ENCODE measurements around the gene HNRNPUL1. TPM values are rescaled to one million over a fixed set of nuclear protein-coding genes. Genes with fewer than 3 reads are reported as not detected.

Gene HNRNPUL1
- total and polyA plus RNA-seq, 3 donors from 2014 or later = 192 to 230 (median 197) TPM

- no peaks in the 10 kb centered on the region for H3K9me3 ChIP-seq
- peaks cover 48% of the 10 kb centered on the region for H3K4me1 ChIP-seq
- 88 to 89% methylated on average over 3 to 4 of the region's 4 CpGs for WGBS, 2 donors
- no peak for DNase-seq
- intact Hi-C loops (cut with DNase I; ENCODE audit: low total_unique reads) = no loop called here
- TF ChIP-seq POLR2A (IDR thresholded peaks at IDR 0.05) (no peak), CTCF (IDR thresholded peaks at IDR 0.05) (no peak)
- H3K27me3 ChIP-seq = no peaks in the 10 kb centered on the region
- no peak overlapping the region for H3K4me3 ChIP-seq
- no peaks in the 10 kb centered on the region for H3K36me3 ChIP-seq (ENCODE audit: low read depth, missing control alignments)
- no peak overlapping the region for H3K27ac ChIP-seq
Observed at GRCh38 chr19:41320568-41320967, 56.4 kb downstream of the HNRNPUL1 start.

GRCh38 chr19:41321204-41321599 lies 57.0 kb downstream of the HNRNPUL1 start:
- TF ChIP-seq POLR2A (IDR thresholded peaks at IDR 0.05) (no peak), CTCF (IDR thresholded peaks at IDR 0.05) (no peak)
- WGBS, 2 donors = 84 to 90% methylated on average over 5 to 7 of the region's 7 CpGs
- Histone ChIP-seq H3K36me3 (ENCODE audit: low read depth, missing control alignments) (no peaks in the 10 kb centered on the region), H3K27me3 (no peaks in the 10 kb centered on the region), H3K27ac (peak overlapping the region; percentile 84 to 88), H3K4me1 (peaks cover 55% of the 10 kb centered on the region), H3K9me3 (no peaks in the 10 kb centered on the region), H3K4me3 (no peak overlapping the region)
- intact Hi-C loops (cut with DNase I; ENCODE audit: low total_unique reads) = no loop called here
- no peak for DNase-seq

- peaks cover 57% of the 10 kb centered on the region for H3K4me1 ChIP-seq
- intact Hi-C loops (cut with DNase I; ENCODE audit: low total_unique reads) = no loop called here
Observed at GRCh38 chr19:41321600-41322270, 57.6 kb downstream of the HNRNPUL1 start.

GRCh38 chr19:41322451-41322850 lies 58.3 kb downstream of the HNRNPUL1 start:
- Histone ChIP-seq H3K9me3 (no peaks in the 10 kb centered on the region), H3K27ac (peak overlapping the region; percentile 84 to 88), H3K36me3 (ENCODE audit: low read depth, missing control alignments) (no peaks in the 10 kb centered on the region), H3K4me3 (no peak overlapping the region), H3K27me3 (no peaks in the 10 kb centered on the region), H3K4me1 (peaks cover 57% of the 10 kb centered on the region)
- DNase-seq = no peak
- 83% methylated on average over 8 to 11 of the region's 11 CpGs for WGBS, 2 donors
- intact Hi-C loops (cut with DNase I; ENCODE audit: low total_unique reads) = no loop called here
- TF ChIP-seq CTCF (IDR thresholded peaks at IDR 0.05) = no peak
- TF ChIP-seq POLR2A (IDR thresholded peaks at IDR 0.05) = no peak

More at GRCh38 chr19:41321600-41322270, 57.6 kb downstream of the HNRNPUL1 start:
- Histone ChIP-seq H3K9me3 (no peaks in the 10 kb centered on the region), H3K4me3 (no peak overlapping the region), H3K36me3 (ENCODE audit: low read depth, missing control alignments) (no peaks in the 10 kb centered on the region), H3K27me3 (no peaks in the 10 kb centered on the region), H3K27ac (peak overlapping the region; percentile 84 to 88)
- WGBS, 2 donors = 58 to 61% methylated on average over 10 of the region's 10 CpGs
- TF ChIP-seq POLR2A (IDR thresholded peaks at IDR 0.05) (no peak), CTCF (IDR thresholded peaks at IDR 0.05) (peak; percentile 43 to 68 (median 61))
- peak; percentile 60 for DNase-seq

GRCh38 chr19:41323023-41323422 lies 58.9 kb downstream of the HNRNPUL1 start:
- H3K4me3 ChIP-seq = no peak overlapping the region
- peaks cover 57% of the 10 kb centered on the region for H3K4me1 ChIP-seq
- no peaks in the 10 kb centered on the region for H3K9me3 ChIP-seq
- no peaks in the 10 kb centered on the region for H3K36me3 ChIP-seq (ENCODE audit: low read depth, missing control alignments)
- intact Hi-C loops (cut with DNase I; ENCODE audit: low total_unique reads) = no loop called here
- H3K27ac ChIP-seq = peak overlapping the region; percentile 84 to 88
- no peaks in the 10 kb centered on the region for H3K27me3 ChIP-seq
- no peak for TF ChIP-seq CTCF (IDR thresholded peaks at IDR 0.05)
- TF ChIP-seq POLR2A (IDR thresholded peaks at IDR 0.05) = no peak
- peak; percentile 56 for DNase-seq
- 25 to 30% methylated on average over 7 of the region's 7 CpGs for WGBS, 2 donors
